Left ventricle myocardium superior (tissue), 1 donor: Measurements from ENCODE around the gene PTPRN2. TPM values are rescaled to one million over a fixed set of nuclear protein-coding genes. Genes with fewer than 3 reads are reported as not detected.
A peak's percentile ranks its signal among the peaks of the same experiment; 100 is the strongest.

Experiments used
- ATAC-seq: fragments of 200-7000 bp; cut with Tn5 transposase; one replicate; pipeline ENCODE4 v1.9.1; 2020; ENCODE audit warnings: mild to moderate bottlenecking, moderate library complexity
- DNase-seq: peaks from one replicate; pipeline ENCODE4 v3.0.0-alpha.2; 2020
- intact Hi-C: fragments of 100-400 bp; cut with micrococcal nuclease; formaldehyde crosslinking; loops from one replicate; pipeline ENCODE4 v1.11.0; 2022
- total RNA-seq: library from RNA; stranded (reverse); fragmentation: NEBNext Ultra II Directional; extraction: Animal tissue kit (Norgen Biotek cat#: 25700); gene quantifications from one replicate; pipeline ENCODE4 v1.2.1, GENCODE V29; 2021
- donor health status: DM: no; HTN: yes; CAD: no; lungs with severe emphysema.

Gene PTPRN2
- total RNA-seq, 1 donor from 2014 or later, result 1.3 TPM

GRCh38 chr7:157537056-157537455, 1050.6 kb downstream of the PTPRN2 start:
- no peak for DNase-seq
- intact Hi-C loops, result no loop called here
- ATAC-seq, result no peak

DNA sequence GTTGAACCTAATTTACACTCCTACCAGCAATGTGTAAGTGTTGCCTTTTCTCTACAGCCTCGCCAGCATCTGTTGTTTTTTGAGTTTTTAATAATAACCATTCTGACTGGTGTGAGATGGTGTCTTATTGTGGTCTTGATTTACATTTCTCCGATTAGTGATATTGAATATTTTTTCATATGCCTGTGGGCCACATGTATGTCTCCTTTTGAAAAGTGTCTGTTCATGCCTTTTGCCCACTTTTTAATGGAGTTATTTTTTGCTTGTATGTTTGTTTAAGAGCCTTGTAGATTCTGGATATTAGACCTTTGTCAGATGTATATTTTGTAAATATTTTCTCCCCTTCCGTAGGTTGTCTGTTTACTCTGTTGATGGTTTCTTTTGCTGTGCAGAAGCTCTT, 1055.6 kb downstream of the PTPRN2 start:
- DNase-seq (no peak), ATAC-seq (no peak)
- intact Hi-C loops, result no loop called here

DNA sequence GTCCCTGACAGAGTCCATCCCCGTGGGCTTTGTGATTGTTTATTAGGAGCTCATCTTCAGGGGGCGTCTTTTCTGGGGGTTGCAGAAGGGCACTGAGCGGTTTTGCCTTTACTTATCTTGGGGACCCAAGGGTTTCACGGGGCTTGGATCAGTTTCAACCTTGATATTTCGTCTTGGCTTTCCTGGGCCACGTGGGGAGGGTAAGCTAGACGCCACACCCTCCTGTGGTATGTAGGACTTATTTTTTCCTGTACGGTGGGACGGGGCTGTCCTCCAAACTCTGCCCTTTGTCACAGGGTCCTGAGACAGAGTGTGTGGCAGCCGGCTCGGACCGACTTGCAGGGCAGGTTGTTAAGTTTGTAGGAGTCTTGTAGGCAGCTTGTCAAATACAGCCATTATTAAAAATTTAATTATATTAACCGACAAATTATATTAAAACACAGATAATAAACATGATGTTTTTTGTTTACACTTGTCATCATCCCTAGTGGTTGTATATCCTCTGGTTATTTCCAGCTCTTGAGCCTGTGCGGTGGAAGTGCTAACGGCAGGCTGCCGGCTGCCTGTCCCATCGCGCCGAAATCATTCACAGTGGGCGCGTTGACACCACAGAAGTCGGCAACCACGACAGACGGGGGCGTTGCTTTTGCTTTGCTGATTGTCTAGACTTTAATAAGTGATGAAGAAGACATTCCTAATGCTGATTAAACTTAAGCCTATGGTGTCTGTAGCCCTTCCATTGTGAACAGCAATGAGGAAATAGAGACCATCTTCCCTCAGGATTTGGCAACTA, 1057.7 kb downstream of the PTPRN2 start:
- DNase-seq (peak; percentile 17), ATAC-seq (no peak)
- intact Hi-C loops, result no loop called here

DNA sequence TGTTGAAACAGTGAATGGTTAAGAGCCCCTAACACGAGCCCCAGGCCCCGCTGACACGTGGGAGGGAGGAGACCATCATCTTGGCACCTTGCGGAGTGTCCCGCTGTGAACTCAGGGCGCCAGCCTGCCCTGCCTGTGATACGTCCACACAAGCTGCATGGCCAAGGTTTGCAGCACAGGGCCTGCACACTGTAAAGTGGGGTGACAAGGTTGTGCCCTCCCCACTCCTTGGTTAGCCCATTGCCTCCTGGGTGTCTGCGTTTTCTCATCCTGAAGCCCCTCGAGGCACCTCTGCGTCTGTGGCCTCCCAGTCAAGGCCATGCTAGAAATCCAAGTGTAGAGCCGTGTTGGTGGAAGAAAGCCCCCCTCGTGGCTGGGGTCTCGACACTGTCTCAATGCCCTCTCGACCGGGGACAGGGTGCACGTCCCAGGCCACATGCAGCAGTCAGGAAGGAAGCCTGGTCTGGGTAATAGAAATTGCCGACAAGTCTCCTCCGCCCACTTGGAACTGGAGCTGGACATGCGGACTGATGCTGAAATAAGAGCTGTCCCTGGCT, 1058.8 kb downstream of the PTPRN2 start:
- ATAC-seq (no peak), DNase-seq (peak; percentile 9)
- intact Hi-C loops, result no loop called here

DNA sequence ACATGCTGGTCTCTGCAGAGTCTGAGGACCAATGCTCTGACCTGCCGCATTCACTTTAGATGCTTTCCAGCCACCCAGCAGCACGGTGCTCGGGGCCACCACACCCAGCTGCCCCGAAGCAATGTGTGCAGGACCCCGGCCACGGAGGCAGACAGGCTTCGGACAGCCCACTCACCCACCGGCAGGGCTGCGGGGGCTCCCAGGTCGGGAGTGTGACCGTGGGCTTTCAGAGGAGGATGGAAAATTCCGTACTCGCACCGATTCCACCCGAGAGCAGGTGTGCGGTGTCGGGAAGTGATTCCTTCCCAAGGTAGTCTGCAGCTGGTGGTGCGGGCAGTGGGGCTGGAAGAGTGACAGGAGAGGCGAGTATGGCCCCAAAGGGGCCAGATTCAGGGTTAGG, 1059.9 kb downstream of the PTPRN2 start:
- DNase-seq (peak; percentile 13), ATAC-seq (no peak)
- intact Hi-C loops, result no loop called here

- no peak for ATAC-seq
- no peak for DNase-seq
- intact Hi-C loops, result no loop called here
These were observed 1060.5 kb downstream of the PTPRN2 start for GRCh38 chr7:157526913-157527634.

- intact Hi-C loops, result no loop called here
- ATAC-seq, result no peak
- DNase-seq, result no peak
These were observed 1061.4 kb downstream of the PTPRN2 start for GRCh38 chr7:157526005-157526912.

DNA sequence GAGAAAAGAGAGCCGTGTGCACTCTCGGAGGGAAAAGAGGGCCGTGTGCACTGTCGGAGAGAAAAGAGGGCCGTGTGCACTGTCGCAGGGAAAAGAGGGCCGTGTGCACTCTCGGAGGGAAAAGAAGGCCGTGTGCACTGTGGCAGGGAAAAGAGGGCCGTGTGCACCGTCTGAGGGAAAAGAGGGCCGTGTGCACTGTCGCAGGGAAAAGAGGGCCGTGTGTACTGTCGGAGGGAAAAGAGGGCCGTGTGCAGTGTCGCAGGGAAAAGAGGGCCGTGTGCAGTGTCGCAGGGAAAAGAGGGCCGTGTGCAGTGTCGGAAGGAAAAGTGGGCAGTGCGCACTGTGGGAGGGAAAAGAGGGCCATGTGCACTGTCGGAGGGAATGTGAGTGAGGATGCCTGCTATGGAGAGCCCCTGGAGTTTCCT, 1062.1 kb downstream of the PTPRN2 start:
- DNase-seq, result no peak
- intact Hi-C loops, result no loop called here
- ATAC-seq, result no peak

GRCh38 chr7:157524731-157525130, 1062.9 kb downstream of the PTPRN2 start:
- no peak for ATAC-seq
- no peak for DNase-seq
- intact Hi-C loops, result no loop called here

DNA sequence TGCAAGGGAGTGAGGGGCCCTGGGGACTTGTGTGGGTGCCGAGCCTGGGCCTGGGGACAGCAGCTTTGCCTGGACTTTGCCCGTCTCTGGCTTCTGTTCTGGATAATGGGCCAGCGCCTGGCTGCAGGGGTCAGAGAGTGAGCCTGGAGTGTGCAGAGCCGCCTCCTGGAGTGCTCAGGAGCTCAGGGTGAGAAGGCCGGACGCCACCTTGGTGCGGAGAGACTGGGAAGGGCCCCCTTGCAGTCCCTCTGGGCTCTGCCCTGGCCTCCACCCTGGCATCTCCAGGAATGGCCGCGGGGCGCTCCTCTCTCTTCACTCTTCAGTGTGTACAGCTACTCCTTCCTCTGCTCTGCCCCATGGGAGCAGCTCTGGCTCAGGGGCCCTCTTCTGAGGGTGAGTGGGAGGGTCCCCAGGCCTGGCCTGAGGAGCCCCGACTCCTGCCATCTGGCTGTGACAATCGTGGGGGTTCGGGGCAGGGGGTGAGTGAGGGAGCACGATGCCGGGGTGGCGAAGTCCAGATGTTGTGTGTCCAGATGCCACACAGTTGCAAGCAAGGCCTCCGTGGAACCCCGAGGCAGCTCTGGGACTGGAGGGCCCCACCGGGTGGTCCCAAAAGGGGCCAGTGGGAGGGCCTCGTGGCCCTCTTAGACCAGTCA, 1063.7 kb downstream of the PTPRN2 start:
- DNase-seq, result no peak
- no peak for ATAC-seq
- intact Hi-C loops, result no loop called here

GRCh38 chr7:157523371-157523765, 1064.3 kb downstream of the PTPRN2 start:
- ATAC-seq (no peak), DNase-seq (no peak)
- intact Hi-C loops, result no loop called here

DNA sequence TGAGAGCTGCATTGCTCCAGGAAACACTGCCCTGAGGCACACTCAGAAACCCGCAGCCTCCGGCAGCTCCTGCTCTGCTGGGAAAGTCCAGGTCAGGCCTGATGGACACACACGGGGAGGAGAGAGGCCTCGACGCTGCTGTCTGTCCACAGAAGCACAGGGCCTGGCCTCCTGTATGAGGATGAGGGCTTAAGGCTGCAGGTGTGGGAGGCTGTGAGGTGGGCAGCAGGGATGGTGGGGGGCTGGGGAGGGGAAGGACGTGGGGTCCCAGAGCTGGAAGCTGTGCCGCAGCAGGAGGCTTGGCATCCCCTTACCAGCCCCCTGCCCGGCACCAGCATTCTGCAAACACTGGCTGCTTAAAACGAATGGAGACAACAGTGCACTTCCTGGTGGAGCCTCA, 1064.7 kb downstream of the PTPRN2 start:
- DNase-seq (no peak), ATAC-seq (no peak)
- intact Hi-C loops, result no loop called here

GRCh38 chr7:157522189-157522588, 1065.4 kb downstream of the PTPRN2 start:
- intact Hi-C loops, result no loop called here

DNA sequence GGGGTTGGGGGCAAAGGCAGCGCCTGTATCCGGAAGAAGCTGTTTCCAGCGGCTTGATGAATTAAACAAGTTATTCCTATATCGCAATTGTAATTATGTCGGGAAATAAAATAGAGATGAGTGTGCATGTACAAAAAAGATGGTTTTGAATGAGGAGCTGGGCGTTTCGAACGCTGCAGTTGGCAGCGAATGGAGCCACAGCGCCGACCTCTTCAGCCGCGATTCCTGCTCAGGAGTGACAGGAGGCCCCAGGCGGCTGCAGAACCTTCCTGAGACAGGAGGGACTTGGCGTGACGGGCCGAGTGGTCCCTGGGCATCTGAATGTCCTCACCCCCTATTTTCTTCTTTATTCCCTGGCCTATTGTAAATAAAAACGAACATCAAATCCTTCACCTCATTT, 1065.9 kb downstream of the PTPRN2 start:
- DNase-seq (no peak), ATAC-seq (no peak)
- intact Hi-C loops, result no loop called here

More at GRCh38 chr7:157522189-157522588, 1065.4 kb downstream of the PTPRN2 start:
- ATAC-seq, result no peak
- peak; percentile 8 for DNase-seq

DNA sequence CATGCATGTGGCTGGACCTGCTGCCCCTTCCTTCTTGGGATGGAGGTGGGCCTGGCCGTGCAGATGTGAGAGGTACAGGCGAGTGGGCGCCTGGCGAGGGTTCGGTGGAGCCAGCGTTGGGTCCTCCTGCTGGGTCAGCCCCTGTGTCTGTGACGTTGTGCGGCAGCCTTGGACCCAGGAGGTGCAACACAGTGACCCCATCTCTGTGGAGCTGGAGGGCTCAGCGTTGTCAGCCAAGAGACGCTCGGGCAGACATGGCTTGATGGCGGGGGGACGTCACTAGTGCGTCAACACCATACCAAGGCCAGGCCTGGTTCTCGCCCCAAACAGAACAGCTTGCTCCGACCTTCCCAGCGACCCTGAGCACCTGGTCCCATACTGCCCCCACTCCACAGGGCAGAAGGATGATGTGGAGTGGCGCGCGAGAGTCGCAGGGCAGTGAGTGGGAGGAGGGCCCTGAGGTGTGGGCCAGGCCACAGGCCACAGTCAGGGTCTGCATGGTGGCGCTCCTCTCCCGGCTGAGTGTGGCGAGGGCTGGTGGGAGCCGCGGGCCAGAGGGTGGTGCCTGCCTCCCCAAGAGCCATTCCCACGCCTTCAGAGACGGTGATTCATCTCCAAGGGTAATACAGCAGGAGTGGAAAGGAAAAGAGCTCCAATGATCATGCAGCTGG, 1066.4 kb downstream of the PTPRN2 start:
- intact Hi-C loops, result no loop called here
- no peak for DNase-seq

GRCh38 chr7:157520249-157520648, 1067.4 kb downstream of the PTPRN2 start:
- ATAC-seq, result no peak
- no peak for DNase-seq
- intact Hi-C loops, result no loop called here

More for the DNA sequence above, 1066.4 kb downstream of the PTPRN2 start:
- ATAC-seq, result no peak

GRCh38 chr7:157519798-157520244, 1067.8 kb downstream of the PTPRN2 start:
- intact Hi-C loops, result no loop called here
- ATAC-seq, result no peak
- no peak for DNase-seq

- intact Hi-C loops, result no loop called here
These were observed 1068.4 kb downstream of the PTPRN2 start for GRCh38 chr7:157519246-157519645.

More at GRCh38 chr7:157519246-157519645, 1068.4 kb downstream of the PTPRN2 start:
- DNase-seq (no peak), ATAC-seq (no peak)
